CD4-positive, alpha-beta T cell treated with Interferon alpha-2 for 1 hour (primary cell): ENCODE results near the gene CTSC.
"Not testable (repeated sequence)": the region's sequence is repeated elsewhere in the genome, so short reads cannot be mapped to it uniquely, and the experiment has no call there.

ENCODE experiments used
- DNase-seq, 2 donors: peaks; one replicate each; pipeline ENCODE4 v3.0.0-alpha.2; 2020 to 2022

The CTSC gene

DNA sequence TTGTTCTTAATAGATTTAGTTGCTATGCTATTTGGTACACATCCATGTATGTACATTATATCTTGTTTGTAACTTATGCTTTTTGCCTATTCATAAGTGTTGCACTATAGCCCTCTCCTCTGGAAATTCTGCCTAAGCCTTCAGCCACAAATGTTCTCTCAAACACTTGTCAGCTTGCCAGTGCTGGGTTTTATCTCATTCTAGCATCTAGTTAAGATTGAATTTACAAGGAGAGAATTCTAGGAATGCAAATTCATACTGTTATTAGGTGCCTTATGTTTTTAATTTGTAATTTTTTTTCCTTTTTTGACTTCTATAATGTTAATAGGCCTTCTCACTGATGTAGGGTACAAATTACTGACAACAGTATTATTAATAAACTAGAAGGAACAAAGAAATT lies 14.6 kb upstream of the CTSC start:
- no peak for DNase-seq

DNA sequence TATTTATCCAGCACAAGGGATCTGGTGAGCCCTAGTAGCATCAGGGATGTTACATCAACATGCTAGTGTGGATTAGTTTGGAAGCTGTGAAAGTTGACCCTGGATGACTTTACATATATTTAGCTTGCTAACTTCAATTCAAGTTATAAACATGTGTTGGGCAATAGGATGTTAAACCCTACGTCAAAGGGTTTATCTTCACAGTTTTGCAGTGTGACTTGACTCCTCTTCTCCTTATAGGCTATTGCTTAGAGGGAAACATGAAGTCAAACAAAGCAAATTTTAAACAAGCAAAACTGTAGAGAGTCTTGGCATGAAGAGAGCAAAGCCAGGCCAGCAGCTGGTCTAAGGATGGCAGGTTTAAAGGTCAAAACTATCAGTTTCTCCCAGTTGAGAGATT lies 11.3 kb upstream of the CTSC start:
- DNase-seq = no peak

DNA sequence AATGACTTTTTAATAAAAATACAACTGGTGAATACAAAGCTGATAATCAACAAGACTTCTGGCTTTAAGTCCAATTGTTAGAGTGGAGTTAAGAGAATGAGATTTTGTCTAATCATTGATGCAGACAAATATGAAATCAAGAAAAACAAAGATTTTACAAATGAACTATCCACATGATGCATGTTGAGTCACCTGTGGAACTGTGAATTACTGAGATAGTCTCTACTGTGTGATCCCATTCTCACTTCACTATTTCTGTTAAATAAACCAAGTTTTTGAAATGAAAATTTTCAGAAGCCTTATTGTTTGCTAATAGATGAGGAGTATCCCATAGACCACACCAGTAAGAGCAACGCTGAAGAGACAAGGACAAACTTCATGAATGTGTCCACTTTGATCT lies 8.4 kb upstream of the CTSC start:
- no peak for DNase-seq

DNA sequence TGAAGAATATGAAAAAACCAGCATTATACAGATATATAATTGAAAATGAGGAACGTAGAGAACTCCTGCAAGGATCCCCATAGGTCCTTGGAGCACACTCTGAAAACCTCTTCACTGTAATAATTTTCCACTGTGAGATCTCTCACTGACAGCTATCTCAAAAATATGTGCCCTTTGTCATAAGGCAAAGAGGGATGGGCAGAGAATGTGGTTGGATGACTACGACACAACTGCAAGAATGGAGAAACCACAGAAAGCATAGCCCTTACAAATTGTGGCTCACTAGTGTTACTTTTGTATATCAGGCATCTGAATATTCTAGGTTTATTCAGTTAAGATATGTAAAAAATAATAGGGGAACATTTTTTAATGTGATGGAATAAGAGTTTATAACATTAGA lies 7.9 kb upstream of the CTSC start:
- DNase-seq = peak in 1 of 2 donors; percentile 32

DNA sequence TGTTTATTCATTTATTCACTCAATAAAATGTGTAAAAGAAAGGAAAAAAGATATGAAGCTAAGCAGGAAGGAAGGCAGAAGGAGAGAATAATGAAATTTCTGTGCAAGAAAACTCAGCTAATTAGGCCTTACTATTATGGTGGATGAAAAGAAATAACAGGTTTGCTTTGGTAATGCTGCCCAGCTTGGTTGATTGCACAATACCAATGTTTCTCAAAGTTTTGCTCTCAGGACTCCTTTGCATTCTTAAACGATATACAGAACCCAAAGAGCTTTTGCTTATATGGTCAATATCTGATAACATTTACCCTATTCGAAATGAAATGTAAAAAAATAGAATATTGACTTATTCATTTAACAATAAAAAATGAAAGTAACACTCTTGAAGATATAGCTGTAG lies 7.3 kb upstream of the CTSC start:
- no peak for DNase-seq

DNA sequence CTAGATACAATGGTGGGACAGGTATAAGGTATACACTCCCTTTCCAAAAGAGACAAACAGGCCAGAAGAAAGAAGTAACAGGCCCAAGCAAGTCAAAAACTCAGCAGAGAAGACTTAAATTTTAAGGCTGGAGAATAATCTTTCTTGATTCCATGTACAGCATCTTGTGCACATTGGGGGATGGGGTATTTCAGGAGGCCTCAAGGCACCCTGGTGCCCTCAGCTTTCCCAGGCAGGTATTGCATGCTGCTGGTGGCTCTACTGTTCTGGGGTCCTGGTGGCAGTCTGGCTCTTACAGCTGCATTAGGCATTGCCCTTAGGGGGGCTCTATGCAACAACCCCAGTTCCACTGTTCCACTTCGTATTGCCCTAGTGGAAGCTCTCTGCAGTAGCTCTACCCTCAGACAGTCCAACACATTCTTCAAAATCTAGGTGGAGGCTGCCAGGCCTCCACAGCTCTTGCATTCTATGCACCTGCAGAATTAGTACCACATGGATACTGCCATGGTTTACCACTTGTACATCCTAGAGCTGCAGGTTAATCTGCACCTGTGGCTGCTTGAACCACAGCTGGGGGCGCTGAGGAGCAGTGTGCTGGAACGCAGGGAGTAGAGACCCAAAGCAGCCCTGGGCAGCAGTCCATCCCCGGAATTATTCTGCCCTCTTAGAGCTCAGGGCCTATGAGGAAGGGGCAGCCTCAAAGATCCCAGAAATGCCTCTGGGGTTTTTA lies 4.2 kb upstream of the CTSC start:
- DNase-seq = no peak

DNA sequence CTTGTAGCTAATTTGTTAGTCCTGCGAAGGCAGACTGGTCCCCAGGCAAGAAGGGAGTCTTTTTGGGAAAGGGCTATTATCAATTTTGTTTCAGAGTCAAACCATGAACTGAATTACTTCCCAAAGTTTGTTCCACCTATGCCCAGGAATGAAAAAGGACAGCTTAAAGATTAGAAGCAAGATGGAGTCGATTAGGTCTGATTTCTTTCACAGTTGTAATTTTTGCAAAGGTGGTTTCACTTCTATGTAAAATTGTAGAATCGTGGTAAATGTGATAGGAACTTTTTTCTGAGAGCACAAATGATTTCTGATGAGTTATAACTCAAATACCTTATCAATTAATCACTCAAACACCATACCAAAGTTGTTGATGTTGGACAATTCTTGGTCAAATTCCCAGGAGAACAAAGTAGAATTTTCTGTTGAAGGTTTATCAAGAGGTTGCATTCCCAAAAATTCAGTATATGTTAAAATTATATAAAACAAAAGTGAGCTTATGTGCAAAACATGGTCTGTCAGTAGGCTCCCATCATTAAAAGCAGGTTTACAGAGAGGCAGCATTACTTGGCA lies 2.9 kb upstream of the CTSC start:
- DNase-seq = no peak

DNA sequence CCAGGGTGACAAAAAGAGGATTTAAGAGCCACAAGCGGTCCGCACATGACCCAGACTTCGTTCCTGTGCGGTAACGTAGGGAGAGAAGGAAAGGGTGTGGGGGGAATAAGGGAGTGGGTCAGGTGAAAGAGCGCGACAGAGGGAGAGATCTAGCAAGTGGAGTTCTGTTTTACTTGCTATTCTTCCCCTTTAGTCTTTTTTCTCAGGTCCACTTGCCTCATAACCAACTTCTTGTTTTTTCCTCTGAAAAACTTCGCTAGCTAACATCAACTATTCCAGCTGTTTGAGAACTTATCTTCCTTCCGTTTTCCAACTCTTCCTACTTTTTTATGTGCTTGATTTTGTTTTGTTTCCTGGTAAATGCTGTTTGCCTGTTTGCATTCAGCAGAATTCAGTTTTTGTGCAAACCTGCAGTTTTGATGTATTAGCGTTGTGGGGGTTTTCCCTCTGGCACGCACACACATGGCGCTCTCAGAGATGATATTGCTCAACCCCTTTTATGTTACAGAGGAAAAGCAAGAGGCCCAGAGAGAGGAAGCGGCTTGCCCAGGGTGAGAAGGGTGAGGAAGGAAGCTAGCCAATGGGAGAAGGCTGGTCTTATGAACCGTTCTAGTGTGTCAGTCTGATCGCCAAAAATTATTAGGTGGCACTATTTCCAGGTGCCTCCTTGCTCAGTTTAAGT lies 592 bp upstream of the CTSC start:
- peak; percentile 65 to 75 for DNase-seq

DNA sequence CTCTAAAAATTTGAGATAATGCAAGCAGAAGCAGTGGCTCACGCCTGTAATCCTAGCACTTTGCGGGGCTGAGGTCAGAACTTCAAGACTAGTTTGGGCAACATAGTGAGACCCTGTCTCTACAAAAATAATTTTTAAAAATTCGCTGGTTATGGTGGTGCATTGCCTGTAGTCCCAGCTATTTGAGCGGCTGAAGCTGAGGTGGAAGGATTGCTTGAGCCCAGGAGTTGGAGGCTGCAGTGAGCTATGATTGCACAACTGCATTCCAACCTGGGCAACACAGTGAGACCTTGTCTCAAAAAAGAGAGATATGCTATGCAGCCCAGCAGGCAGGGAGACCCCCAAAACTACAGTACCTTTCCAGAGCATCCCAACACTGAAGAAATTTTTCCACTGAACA lies 2.3 kb downstream of the CTSC start:
- DNase-seq = no peak

DNA sequence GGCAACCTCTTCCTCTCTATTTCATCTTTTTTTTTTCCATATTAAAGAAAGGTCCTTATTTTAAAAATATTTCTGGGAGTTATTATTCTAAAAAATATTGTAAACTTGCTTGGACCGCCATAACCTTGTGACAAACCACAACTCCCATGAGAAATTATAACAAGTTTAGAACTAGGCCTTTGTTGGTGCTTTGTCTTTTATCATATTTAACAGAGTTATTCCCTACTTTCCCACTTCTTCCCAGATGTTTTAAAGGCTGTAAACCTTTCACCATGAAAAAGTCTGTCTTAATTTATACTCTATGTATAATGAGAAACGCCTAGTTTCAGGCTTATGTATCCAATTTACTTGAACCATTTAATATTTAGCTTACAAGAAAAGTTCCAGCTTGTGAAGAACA lies 3.7 kb downstream of the CTSC start:
- DNase-seq = no peak

DNA sequence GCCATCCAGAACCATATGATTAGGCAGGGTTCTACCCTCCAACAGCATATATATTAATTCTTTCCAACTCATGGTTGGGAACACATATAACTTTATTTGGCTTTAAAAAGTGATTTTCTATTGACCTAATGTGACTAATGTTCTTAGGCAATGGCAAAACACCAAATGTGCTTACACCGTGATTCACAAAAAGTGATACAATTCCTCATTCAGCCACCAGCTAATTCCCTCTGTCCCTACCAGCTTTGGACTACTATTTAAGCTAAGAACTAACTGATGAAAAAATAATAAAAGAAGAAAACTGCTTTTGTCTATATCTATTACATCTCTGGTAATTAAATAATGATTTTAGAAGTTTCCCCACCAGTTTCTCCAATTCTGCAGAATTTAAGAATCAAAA lies 4.7 kb downstream of the CTSC start:
- DNase-seq = no peak

DNA sequence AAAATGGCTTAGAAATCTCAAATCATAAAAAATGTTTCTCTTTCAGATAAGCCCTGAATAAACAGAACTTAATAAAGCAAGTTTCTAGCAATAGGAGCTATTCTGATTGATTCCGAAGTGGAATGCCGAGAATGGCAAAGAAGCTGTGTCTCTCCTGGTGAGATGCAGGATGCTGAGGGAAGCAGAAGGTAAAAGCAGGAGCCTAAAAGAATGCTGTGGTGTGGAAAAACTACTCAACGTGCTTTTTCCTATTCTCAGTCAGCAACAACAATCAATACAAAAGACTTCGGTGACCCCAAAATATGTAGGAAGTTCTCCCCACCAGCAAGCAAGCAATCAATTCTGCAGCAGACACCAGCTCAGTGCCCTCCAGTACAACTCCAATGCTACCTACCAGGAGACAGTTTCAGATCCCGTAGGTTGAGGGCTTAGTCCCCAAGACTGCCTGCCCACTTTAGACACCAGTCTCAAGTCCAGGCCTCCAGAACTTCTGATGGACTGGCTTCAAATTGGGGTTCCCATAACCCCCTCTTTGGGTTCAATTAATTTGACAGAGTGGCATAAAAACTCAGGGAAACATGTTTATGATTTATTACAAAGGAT lies 6.6 kb downstream of the CTSC start:
- no peak for DNase-seq

DNA sequence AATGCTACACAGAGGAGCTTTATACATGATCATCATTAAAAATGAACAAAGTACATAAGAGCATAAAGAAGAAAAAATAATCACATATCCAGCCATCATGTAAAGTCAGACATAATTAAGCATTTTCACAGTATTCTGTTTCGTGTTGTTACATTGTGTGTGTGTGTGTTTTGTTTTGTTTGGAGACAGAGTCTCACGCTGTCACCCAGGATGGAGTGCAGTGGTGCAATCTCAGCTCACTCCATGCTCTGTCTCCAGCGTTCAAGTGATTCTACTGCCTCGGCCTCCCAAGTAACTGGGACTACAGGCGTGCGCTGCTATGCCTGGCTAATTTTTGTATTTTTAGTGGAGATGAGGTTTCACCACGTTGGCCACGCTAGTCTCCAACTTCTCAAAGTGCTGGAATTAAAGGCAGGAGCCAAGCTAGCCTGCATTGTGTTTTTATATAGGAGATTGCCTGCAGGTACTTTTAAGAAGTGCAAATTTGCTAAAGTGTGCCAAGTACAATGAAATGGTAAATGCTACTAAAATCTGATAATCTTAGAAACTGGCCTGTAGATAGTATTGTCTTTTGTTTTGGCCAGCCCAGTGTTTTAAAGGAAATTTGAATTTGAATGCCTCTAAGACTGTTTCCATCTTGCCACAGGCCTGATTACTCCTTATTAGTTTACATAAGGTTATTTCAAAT lies 7.8 kb downstream of the CTSC start:
- DNase-seq = no peak

DNA sequence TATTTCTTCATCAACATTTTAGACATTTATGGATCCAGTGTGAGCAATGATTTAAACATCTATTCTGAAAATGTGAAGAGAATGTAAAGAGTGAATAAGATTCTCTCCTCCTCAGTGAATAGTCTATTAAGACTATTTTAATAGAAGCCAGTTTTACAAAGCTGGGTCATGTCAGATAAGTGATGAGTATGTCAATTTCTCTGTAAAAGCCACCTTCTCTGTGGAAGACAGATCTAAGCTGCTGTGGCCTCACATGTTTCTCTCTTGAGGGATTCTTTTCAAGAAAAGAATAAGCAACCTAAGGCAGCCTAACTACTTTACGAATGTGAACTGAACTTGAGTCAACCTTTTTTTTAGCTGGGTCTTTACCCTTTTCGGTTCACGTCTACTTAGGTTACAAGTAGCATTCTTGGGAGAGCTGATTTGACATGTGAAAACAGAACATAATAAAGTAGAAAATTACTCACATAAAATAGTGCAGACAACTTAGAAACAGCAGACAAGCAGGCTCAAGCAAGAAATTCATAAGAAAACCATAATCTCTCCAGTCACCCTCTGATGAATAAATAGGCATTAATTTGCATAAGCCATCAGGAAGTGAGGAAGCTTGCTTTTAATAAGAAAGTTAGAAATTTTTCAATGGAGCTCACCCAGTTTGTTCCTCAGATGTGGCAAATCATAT lies 9.9 kb downstream of the CTSC start:
- no peak for DNase-seq

DNA sequence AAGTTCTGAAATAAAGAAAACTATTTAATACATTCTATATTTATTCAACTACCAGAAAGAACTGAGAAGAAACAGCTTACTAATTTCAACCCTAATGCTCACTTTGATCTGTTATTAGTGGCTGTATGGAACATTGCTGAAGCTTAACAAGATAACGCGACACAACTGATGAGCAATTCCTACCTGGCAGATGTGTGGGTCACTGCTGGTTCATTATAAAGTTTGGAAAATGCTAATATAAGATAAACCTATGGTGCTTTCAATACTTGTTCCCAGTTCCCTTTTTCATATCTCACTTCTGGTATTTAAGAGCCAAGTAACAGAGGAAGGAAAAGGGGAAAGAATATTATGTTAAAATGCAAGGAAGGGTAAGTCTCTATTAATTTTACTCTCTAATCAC lies 10.5 kb downstream of the CTSC start:
- no peak for DNase-seq

DNA sequence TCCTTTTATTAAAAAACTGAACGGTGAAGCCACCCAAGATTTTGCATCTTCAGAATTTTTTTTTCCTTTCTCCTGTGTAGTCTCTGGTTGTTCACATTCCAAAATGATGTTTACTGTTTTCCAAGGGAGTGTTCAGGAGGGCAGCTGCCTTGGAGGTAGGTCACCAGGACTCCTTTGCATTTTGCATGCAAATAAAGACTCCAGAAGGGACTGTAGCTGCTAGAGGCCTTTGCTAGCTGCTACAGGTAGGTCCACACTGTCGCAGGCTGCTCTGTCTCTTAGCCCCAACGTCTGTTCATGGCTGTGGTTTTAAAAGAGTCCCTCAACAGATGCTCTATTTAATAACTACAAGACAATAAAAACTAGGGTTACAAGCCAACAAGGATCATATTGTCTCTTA lies 11.4 kb downstream of the CTSC start:
- DNase-seq = no peak

DNA sequence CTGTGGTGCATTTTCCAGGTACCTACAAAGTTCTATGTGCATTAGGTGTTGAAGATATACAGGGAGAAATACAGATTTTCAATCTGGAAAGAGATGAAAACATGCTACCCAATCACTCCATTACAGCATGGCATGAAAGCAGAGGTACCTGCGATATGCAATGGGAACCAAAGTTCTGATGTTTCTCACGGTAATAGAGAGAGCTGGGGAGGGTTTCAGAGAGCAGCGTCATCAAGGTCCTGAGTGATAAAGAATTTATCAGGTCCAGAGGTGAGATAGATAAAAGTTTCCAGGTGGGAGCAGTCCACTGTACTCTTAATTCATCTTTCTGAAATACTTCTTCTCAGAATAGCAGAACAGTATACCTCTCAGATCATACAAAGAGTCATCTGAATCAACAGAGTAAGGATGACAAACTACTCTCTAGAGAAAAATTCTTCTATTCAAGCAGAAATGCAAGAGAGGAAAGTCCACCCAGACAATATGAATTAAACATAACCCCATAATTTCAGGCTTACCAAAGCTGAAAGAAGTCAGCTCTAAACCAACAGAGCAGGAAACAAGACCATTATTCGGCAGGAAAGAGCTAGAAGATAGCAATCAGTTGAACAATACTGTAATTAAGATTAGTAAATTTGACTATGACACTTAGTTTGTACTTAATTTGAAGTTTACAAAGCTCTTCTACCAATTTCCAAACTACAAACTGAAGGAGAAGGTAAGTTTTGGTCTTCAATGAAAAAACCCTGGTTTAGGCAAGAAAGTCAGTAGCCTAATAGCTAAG lies 12.8 kb downstream of the CTSC start:
- no peak for DNase-seq

DNA sequence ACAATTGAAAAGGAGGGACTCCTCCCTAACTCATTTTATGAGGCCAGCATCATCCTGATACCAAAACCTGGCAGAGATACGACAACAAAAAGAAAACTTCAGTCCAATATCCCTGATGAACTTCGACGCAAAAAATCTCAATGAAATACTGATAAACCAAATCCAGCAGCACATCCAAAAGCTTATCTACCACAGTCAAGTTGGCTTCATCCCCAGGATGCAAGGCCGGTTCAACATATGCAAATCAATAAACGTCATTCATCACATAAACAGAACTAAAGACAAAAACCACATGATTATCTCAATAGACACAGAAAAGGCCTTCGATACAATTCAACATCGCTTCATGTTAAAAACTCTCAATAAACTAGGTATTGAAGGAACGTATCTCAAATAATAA lies 14.7 kb downstream of the CTSC start:
- not testable (repeated sequence) for DNase-seq

DNA sequence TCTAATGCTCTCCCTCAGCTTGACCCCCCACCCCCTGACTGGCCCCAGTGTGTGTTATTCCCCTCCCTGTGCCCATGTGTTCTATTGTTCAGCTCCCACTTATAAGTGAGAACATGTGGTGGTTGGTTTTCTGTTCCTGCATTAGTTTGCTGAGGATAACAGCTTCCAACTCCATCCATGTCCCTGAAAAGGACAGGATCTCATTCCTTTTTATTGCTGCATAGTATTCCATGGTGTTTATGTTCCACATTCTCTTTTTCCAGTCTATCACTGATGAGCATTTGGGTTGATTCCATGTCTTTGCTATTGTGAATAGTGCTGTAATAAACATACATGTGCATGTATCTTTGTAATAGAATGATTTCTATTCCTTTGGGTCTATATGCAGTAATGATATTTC lies 16.1 kb downstream of the CTSC start:
- DNase-seq = not testable (repeated sequence)

DNA sequence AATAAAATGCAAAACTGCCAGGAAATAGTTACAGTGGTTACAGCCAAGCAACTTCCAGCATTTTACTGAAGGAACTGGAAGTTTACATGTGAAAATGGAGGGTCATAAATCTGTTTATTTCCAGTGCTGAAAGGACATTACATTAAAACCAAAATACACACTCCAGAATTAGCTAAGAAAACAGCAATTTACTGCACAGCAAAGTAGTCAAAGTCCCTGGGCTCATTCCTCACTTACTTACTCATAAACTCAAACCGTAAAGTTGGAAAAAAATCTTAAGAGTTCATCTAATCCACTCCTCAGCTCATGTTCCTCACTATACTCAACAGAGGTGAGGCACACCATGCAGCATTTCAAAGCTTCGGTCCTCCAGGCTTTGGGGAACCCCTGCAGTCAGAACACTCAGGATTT lies 17.4 kb downstream of the CTSC start:
- no peak for DNase-seq

DNA sequence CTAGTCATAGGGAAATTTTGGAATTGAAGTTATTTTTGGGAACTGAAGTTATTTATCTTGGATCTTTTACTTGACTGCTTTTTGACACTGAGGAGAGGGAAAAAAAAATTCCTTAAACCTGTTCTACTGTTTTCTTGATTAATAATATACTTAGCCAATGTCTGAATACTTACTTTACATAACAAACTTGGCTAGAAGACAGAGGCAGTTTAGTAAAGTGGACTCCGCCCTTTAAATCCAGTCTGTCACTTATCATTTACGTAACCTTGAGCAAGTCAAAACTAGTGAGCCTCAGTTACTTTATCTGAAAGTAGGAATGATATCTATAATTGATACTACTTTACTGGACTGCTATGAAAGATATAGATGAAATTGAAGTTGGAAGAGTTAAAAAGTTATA lies 19.5 kb downstream of the CTSC start:
- no peak for DNase-seq

DNA sequence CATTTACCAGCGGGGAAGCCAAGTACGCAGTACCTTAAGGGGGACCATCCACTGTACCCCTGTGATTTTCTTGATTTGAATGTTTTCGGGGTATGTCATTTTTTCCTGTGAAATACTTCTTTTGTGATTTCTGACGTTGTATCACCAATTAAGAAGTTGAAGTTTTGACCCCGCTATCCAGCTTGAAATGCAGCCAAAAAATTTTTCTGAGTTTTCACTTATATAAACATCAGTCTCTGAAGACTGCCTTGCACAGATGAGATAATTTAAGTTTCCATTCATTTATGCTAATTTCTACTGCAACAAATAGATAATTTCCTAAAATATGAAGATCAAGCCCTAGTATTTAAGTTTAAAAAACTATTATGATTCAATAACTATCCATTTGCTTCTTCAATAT lies 20.0 kb downstream of the CTSC start:
- DNase-seq = no peak
